NOMO-1 treated with DMSO at 0.1 percent for 48 hours (cell line): ENCODE results near the gene RNF41.
"Not testable (repeated sequence)": the region's sequence is repeated elsewhere in the genome, so short reads cannot be mapped to it uniquely, and the experiment has no call there.

ENCODE experiments used
- DNase-seq: peaks from one replicate; lab custom pipeline; 2025; ENCODE audit not compliant: unreplicated experiment; lab: John Stamatoyannopoulos, UW

Gene RNF41

DNA sequence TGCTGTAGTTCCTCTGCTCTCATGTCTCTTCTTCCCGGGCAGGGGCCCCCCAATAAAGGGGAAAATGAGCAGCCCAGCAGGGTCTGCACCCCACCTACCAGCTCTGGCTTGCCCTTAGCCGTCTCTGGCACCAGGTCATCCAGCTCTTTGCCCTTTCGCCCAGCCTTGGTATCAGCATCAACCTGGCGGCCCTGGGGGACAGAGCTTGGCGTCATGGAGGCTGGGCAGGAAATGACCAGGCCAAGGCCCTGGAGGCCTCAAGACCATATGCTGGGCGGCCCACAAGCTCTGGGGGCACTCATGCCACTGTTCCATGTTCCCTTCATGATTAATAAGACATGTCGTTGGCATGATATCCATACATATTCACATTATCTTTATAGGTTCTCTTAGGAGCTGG is 48.9 kb downstream of the RNF41 start:
- no peak for DNase-seq

DNA sequence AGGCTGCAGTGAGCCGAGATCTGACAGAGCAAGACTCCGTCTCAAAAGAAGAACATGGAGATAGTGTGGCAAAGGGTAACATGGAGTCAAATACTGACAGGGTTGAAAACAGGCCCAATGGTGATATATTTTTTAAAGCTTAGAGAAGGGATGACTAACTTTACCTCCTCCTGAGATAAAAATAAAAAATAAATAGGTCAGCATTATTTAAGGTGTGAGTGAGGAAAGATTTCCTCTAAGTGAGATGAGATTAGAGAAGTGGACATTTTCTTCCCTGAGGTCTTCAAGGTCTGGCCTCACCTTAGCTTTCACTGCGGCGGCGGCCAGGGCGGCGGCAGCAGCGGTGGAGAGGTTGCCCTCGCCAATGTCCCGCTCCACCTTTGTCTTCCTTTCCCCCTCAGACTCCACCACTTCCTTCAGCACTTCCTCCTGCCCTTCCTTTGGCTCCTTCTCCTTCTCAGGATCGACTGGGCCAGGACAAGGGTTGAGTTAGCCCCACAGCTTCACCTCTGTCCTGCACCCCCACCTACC is 52.4 kb downstream of the RNF41 start:
- no peak for DNase-seq

DNA sequence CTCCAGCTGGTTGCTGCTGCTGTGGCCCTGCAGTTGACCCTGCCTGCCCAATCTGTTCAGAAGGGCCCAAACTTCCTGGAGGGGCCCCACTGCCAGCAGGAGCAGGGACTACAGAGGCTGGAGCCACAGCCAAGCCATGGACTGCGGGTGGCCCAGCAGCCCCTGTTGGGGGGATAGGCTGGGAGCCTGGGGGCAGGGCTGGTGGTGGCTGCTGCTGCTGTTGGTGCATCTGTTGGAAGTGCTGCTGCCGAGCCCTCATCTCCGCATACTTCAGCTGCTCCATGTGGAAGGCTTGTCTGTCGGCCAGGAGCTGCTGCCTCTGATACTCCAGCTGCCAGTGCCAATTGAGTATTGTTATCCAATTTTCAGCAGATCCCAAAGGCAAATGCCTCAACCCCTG is 56.4 kb downstream of the RNF41 start:
- DNase-seq, result no peak

DNA sequence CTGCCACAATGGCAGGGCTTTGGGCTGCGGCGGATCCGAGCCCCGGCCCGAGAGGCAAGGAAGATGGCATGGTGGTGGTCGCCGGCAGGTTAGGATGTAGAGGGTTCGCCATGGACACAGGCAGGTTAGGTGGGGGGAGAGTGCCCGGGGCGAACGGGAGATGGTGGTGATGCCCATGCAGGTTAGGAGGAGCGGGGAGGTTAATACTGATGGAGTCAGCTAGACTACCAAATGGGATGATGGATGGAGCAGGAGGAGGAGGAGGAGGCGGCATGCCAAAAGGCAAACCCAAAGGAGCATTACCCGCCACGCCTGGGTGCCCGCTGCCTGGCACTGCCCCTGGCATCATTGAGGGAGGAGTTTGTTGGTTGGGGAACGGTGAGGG is 57.4 kb downstream of the RNF41 start:
- DNase-seq, result no peak

DNA sequence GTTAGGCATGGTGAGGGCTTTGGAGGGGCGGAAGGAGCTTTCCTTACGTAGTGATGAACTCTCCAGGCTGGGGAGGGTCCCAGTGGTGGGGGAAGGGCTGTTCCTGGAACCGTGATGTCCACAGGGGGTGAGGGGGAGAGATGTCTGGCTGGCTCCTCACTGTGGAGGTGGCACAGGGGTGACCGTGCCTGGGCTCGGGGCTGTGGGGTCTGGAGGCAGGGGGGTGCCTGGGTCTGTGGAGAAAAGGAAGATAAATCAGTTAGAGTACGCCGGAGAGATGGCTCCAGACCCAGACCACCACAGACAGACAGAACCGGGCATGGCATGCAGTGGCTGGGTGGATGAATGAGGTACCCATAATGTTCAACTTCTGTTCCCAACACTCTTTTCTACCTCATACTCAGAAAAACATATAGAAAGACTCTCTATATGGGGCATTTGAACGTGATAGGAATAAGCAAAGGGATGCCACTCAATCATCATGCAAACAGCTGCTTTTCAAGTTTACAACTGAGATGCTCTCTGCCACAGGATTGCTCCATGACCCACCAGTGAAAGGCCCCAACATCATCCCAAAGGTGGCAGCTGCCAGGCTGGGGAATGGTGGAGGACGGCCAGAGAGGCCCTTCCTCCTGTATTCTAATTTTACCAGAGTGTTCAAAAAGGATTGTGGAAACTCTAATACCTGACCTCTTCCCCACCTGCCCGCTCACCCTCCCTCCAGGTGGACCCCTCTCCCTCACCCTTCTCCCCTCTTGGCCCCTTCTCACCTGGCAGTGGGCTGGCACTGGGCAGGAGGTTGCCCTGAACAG is 58.0 kb downstream of the RNF41 start:
- no peak for DNase-seq

DNA sequence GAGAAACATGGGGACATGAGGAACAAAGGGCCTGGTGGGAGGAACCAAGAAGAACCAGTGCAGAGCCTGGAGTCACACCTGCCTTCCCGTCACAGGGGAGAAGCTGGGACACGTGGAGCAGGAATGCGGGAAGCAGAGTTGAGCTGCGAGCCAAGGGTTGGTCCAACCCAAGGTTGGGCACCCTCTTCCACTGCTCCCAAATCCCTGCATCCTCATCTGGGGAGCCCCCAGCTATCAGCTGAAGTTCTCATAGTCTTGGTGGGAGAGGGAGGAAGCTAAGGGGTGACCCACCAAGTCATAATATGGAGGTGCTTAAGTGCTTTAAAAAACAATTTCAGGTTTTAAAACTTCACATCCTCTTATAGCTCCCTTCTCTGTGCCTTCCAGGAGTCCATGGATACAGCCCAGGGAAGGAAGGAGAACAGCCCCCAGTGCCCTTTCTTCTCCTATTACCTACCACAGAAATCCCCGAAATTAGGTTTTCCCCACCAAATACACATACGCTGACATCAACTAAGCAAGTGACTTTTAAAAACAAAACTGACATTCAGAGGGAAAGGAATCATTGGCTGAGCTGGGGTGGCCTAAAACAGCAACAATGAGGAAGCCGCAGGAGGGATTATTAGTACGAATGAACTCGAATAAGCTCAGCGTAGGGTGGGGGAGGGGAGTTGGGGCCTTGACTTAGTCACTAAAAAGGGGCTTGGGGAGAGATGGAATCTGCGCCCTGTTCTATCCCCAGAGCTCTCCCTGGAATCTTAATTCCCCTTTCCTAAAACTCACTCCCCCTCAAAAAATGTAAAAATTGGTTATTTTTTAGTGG is 59.0 kb downstream of the RNF41 start:
- no peak for DNase-seq

DNA sequence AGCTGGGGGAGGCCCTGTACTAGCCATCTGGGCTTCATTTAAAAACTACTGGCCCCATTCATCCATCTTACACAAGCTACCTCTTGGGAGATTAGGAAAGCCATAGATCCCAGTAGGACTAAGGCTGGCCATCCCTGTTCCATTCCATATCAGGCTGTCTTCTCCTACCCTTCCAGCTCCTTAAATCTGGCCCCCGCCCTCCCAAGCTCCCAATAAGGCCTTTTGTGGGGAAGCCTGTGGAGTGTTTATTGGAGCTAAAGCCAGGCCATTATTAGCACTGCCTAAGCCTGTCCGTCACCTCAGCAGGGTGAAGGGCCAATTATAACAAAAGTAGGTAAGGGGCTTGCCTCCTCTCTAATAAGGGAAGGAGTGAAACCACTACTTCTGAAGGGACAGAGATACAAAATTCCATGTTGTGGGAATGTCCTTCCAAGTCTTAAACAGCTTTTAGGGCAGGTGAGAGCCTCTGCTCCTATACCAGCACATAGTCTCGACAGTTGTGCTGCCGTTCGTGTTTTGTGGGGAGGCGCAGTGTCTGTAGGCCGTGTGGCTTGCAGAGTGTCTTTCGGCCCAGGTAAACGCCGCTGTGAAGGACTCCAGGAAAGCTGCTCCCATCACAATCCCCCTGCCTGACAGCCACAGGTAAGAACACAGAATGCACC is 59.9 kb downstream of the RNF41 start:
- DNase-seq, result no peak

DNA sequence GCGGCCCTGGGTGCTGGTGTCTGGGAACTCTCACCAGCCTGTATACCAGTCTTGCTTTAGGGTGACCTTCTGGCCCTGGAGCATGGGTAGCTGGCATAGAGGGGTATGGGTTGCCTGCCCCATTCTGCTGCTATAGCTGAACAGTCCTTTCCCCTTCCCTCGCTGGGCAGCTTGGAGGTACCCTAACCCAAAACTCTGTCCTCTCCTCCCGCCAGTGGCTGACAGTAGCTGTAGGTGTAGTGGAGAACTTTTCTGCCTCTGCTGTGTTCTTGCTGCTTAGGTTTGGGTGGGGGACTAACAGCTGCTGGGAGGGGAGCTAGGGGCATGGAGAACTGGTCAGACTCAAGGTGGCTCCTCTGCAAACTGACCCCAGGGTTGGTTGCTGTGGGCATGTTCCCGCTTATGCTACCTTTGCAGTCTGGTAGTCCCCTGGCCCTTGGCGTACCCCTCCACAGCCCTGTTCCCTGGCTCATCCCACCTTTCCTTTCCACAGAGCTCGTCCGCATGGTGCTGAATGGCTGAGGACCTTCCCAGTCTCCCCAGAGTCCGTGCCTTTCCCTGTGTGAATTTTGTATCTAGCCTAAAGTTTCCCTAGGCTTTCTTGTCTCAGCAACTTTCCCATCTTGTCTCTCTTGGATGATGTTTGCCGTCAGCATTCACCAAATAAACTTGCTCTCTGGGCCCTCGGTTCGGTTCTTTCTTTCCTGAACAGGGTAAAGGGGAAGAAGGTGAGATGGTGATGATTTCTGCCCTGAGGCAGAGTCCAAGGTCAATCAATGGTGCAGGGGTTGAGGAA is 60.6 kb downstream of the RNF41 start:
- no peak for DNase-seq

DNA sequence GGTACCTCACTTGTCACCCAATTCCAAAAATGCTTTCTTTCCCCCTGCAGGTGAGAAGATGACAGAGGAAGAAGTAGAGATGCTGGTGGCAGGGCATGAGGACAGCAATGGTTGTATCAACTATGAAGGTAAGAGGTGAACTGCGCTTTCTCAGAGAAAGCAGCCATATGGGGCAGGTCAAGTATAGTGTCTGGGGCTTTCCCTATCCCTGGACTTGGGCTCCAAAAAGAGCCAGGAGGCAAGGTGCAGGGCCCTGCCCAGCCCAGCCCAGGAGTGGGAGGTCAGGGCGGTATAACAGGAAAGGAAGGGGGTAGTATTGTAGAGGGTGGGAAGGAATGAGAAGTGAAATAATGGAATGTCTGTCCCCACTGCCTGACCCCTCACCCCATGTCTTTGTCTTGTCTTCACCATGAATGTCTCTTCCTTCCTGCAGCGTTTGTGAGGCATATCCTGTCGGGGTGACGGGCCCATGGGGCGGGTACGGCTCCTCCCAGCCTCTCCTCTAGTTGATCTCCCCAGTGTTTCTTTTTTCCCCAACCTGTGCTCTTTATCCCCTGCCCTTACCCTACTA is 61.4 kb downstream of the RNF41 start:
- DNase-seq, result no peak

DNA sequence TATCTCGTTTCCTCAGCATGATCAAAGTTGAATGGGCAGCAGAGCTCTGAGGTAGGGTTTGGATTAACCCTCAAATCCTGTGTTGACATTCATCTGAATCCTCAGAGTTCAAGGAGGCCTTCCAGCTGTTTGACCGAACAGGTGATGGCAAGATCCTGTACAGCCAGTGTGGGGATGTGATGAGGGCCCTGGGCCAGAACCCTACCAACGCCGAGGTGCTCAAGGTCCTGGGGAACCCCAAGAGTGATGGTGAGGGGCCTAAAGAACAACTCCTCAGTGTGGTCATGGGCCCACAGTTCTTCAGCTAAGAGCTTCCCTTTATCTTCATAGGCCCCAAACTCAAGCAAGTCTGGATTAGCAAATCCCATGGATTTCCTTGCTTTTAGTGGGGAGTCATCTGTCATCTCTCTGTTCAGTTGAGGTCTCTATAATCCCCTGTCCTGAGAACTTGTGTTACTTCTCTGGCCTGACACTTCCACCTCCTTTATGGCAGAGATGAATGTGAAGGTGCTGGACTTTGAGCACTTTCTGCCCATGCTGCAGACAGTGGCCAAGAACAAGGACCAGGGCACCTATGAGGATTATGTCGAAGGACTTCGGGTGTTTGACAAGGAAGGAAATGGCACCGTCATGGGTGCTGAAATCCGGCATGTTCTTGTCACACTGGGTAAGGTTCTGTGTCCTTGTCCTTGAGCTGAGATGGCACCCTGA is 62.1 kb downstream of the RNF41 start:
- DNase-seq, result no peak

DNA sequence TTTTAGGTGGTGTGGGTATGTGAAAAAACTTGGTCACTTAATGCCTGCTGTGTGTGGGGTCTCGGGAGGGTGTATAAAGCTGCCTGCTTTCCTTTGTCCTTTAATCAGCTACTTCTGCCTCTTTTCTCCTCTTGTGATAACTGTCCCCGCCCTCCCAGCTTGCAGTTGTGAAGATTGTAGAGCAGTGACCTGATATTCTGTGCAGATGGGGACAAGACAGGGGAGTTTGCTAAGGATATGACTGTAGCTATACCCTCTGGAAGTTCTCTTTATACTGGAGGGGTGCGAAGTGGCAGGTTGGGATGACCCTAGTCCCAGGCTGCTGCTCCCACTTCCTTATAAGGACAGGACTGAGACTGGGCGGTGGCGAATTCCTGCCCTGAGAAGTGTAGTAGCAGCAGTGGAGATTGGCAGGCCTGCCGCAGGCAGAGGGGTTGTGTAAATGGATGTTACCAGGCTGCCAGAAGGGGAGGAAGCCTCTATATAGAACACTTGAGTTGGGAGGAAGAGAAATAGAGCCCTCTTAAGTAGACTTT is 62.7 kb downstream of the RNF41 start:
- peak; percentile 40 for DNase-seq

DNA sequence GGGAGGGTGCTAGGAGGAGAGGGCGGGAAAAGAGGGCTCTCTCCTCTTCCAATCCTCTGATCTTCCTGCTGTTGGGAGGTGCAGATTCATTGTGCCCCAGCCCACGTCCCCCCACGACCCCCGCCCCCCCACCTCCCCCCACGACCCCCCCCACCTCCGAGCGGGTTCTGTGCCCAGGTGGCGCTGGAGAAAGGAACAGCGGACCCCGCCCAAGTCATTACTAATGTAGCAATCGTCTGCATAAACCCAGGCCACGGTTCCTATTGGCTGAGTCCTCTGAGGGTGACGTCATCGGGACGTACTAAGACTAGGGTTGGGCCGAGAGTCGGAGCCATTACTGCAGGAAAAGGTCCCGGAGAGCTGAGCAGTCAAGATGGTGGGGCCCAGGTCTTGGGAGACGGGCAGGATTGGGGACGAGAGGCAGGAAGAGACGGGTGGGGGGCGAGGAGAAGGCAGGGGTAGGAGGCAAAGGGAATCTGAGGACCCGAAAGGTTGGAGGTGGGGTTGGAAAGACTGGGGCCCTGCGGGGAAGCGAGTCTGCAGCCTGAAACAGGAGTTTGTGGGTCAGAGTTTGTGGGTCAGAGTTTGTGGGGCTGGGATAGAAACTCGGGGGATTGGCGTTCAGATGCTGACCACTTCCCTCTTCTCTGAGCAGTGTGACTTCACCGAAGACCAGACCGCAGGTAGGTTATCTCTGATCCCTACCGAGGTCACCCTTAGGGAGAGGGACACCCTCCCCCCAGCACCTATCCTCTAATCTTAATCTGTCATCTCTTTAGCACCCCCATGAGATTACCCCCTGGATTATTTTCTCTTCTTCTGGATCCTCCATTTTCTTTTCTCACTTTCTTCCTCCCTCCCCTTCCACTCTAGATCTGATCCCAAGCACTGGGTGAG is 63.4 kb downstream of the RNF41 start, which contains the start of gene MYL6:
TSS of gene MYL6 (plus strand) at position 331 of the 897 bp plus-strand sequence. CDS start at position 374, 43 bp downstream.
- peak; percentile 98 for DNase-seq

DNA sequence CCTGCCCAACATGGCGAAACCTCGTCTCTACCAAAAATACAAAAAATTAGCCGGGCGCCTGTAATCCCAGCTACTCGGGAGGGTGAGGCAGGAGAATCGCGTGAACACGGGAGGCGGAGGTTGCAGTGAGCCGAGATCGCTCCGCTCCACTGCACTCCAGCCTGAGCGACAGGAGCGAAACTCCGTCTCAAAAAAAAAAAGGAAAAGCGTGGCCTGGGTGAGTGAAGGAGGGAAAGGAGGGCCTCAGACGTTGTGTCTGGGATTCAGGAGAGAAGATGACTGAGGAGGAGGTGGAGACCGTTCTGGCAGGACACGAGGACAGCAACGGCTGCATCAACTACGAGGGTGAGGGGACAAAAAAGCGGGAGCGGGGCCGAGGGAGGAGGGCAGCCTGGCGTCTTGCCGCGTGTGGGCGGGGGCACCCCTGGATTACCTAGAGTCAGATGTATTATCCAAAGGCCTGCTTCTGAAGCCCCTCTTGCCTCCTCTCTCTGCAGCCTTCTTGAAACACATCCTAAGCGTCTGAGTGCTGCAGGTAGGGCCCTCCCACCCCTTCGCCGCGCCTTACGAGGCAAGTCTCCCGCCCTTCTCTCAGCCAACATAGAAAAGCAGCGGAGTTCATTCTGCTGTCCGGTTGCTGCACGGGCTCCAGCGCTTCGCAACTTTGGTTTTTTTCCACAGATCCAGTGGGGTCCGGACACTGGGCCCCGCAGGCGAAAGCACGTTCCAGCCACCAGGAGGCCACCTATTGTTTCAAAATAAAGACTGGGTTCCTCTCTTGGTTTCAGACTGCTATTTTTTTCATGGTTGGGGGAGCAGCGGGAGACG is 64.3 kb downstream of the RNF41 start:
- peak; percentile 86 for DNase-seq

DNA sequence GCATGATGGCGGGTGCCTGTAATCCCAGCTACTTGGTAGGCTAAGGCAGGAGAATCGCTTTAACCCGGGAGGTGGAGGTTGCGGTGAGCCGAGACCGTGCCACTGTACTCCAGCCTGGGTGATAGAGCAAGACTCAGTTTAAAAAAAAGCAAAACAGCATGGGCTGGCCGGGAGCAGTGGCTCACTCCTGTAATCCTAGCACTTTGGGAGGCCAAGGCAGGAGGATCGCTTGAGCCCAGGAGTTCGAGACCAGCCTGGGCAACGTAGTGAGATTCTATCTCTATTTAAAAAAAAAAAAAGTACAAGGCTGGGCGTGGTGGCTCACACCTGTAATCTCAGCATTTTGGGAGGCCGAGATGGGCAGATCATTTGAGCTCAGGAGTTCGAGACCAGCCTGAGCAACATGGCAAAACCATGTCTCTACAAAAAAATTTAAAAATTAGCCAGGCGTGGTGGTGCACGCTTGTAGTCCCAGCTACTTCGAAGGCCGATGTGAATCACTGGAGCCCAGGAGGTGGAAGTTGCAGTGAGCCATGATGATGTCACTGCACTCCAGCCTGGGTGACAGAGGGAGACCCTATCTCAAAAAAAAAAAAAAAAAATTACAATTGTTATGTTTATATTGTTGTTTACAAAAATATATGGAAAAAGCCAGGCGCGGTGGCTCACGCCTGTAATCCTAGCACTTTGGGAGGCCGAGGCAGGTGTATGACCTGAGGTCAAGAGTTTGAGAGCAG is 65.1 kb downstream of the RNF41 start:
- DNase-seq, result not testable (repeated sequence)

DNA sequence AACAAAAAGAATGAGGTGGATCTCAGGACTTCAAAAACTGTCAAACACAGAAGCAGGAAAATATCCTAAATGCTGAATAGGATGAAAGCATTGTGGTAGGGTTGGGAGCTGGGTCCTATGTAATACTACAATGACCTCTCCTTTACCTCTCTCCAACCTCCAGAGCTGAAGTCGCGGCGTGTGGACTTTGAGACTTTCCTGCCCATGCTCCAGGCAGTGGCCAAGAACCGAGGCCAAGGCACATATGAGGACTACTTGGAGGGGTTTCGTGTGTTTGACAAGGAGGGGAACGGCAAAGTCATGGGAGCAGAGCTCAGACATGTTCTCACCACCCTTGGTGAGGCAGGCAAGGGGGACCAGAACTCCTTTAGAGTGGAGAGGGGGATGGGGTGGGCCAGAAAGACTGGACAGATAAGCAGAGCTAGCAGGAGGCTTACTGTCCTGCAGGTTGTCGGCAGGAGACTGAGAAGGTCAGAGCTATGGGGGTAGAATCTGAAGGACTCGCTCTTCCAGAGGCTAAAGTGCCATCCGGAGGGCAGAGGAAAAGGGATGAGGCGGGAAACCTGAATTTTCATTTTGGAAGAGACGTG is 66.4 kb downstream of the RNF41 start:
- DNase-seq, result no peak

DNA sequence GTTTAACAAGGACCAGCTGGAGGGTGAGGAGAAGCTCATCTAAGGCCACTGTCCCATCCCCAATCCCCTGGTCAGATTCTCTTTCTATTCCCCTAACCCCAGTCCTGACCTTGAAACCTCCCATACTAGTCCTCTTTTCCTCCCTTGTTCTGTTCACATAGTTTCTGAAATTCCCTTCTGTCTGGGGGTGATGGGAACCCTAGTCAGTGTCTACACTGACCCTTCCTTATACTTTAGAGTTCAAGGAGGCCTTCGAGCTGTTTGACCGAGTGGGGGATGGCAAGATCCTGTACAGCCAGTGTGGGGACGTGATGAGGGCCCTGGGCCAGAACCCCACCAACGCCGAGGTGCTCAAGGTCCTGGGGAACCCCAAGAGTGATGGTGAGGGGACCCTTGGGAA is 66.9 kb downstream of the RNF41 start:
- DNase-seq, result no peak
